NOMO-1 (cell line): ENCODE results near the gene ERAS.
"Not testable (repeated sequence)": the region's sequence is repeated elsewhere in the genome, so short reads cannot be mapped to it uniquely, and the experiment has no call there.

Source experiments
- DNase-seq, 2 experiments: peaks; one replicate each; lab custom pipeline; 2025; ENCODE audit not compliant: unreplicated experiment in 2 of 2; lab: John Stamatoyannopoulos, UW

The ERAS gene

GRCh38 chrX:48794911-48795515, 31.3 kb upstream of the ERAS start:
- no peak for DNase-seq

- no peak for DNase-seq
Measured at GRCh38 chrX:48798318-48798717, 28.0 kb upstream of the ERAS start.

DNA sequence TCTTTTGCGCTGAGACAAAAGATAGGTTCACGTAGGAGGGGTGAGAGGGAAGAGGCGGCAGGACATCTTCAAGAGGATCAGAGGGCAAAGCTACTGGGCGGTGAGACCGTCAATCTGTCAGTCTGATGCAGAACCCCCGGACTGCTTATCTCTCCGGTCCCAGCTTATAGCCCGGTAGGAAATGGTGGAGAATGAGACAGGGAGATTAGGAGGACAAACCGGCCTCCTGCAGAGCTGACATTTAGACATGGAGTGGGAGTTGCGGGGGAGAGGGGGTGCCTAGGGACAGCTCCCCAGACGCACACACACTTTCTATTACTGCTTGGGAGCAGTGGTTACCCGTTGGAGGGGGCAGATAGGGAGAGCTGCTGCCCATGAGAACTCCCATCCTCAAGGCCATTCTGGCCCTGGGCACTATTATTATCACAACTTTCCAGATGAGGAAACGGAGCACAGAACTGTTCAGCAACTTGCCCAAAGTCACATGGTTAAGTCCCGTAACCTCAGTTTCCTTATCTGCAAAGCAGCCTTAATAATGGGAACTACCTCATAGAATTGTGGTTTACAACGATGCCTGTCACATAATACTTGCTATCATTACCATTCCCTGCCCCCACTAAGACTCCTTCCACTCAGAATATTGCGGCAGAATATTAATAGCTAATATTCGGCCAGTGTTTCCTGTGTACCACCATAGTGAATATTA, 25.6 kb upstream of the ERAS start:
- DNase-seq: no peak

GRCh38 chrX:48801280-48802088, 24.8 kb upstream of the ERAS start, which contains the start of gene HDAC6:
Gene HDAC6 (plus strand): TSS chrX:48802067. CDS start chrX:48802693, 626 bp downstream.
- peak; percentile 95 to 96 for DNase-seq

- peak; percentile 52 to 80 for DNase-seq
Measured at GRCh38 chrX:48802089-48802904, 24.0 kb upstream of the ERAS start.

DNA sequence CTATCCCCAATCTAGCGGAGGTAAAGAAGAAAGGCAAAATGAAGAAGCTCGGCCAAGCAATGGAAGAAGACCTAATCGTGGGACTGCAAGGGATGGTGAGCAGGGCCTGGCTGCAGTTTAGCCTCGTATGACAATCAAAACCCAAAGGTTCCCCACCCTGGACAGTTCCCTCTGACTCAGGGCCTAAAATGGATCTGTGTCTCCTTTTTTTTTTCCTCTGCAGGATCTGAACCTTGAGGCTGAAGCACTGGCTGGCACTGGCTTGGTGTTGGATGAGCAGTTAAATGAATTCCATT, 23.5 kb upstream of the ERAS start:
- DNase-seq: no peak

GRCh38 chrX:48806081-48806480, 20.2 kb upstream of the ERAS start:
- no peak for DNase-seq

GRCh38 chrX:48813644-48814043, 12.7 kb upstream of the ERAS start:
- no peak for DNase-seq

GRCh38 chrX:48814722-48815121, 11.6 kb upstream of the ERAS start:
- DNase-seq: no peak

DNA sequence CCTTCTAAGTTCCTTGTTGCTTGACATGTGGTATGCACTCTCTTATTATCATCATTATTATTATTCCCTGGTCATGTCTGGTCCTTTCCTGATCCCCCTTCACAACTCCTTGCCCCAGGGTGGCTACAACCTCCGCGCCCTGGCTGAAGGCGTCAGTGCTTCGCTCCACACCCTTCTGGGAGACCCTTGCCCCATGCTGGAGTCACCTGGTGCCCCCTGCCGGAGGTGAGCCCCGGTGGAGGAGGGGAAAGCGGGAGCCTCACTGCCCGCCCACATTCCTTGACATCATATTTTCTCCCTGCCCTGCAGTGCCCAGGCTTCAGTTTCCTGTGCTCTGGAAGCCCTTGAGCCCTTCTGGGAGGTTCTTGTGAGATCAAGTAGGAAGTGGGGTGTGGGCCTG, 11.0 kb upstream of the ERAS start:
- no peak for DNase-seq

DNA sequence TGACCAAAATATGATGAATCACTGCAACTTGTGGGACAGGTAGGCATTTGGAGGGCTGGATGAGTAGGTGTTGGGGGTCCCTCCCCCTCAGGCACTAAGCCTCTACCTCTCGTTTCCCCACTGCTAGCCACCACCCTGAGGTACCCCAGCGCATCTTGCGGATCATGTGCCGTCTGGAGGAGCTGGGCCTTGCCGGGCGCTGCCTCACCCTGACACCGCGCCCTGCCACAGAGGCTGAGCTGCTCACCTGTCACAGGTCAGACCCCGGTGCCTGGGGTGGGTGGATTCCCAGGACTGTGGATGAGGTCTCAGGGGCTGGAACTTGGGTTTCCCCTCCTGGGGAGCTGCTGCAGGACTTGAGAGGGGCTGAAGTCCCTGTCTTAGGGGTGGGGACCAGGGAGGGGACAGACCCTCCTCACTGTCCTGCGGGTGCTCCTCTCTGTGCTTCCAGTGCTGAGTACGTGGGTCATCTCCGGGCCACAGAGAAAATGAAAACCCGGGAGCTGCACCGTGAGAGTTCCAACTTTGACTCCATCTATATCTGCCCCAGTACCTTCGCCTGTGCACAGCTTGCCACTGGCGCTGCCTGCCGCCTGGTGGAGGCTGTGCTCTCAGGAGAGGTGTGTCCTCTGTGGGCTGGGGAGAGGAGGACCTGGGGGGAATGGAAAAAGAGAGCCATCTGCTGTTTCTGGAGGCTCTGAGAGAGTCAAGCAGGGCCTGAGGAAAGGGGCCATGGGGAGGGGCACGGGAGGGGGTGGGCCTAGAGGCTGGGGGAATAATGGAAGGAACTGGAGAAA, 10.1 kb upstream of the ERAS start:
- DNase-seq: no peak

- no peak for DNase-seq
Measured at GRCh38 chrX:48818098-48818497, 8.2 kb upstream of the ERAS start.

DNA sequence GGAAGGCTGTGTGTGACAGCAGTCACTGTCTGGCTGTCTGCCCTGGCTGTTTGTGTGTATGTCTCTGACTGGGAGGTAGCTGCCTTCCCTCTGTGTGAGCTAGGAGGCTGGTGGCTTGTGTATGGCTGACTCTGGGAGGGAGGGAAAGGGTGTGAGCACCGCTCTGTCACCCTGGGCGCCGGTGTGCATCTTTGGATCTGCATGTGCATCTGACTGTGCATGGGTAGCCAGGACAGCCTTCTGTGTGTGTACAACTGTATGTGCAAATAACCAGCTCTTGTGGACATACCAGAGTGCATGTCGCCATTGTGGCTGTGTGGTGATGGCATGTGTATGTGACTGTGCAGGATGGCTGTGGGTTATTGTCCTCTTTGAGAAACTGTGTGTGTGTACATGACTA, 7.4 kb upstream of the ERAS start:
- no peak for DNase-seq

DNA sequence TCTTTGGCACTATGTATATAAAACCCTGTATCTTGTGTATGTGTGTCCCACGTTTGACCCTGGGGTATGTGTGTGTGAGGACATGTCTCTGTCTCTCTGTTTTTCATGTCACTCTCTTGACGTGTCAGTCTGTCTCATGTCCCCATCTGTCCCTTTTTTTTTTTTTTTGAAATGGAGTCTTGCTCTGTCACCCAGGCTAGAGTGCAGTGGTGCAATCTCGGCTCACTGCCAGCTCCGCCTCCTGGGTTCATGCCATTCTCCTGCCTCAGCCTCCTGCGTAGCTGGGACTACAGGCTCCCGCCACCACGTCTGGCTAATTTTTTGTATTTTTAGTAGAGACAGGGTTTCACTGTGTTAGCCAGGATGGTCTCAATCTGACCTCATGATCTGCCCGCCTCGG, 6.9 kb upstream of the ERAS start:
- not testable (repeated sequence) for DNase-seq

DNA sequence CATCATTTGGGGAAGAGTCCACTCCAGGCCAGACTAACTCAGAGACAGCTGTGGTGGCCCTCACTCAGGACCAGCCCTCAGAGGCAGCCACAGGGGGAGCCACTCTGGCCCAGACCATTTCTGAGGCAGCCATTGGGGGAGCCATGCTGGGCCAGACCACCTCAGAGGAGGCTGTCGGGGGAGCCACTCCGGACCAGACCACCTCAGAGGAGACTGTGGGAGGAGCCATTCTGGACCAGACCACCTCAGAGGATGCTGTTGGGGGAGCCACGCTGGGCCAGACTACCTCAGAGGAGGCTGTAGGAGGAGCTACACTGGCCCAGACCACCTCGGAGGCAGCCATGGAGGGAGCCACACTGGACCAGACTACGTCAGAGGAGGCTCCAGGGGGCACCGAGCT, 3.3 kb upstream of the ERAS start:
- DNase-seq: no peak

GRCh38 chrX:48824066-48824465, 2.2 kb upstream of the ERAS start:
- no peak for DNase-seq

- DNase-seq: no peak
Measured at GRCh38 chrX:48826876-48827653, 752 bp downstream of the ERAS start.

DNA sequence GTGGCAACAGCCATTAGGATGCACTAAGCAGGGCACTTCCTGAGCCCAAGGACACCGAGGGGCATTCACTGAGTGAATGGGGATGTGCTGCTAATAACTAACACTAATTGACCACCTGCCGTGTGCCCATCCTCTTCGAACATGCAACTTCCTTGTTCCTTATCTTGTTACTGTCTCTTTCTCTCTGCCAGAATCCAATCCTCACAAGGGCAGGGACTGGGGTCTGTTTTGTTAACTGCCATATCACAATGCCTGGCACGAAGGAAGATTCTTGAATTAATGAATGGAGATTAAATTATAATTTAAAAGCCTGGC, 1.3 kb downstream of the ERAS start:
- no peak for DNase-seq

DNA sequence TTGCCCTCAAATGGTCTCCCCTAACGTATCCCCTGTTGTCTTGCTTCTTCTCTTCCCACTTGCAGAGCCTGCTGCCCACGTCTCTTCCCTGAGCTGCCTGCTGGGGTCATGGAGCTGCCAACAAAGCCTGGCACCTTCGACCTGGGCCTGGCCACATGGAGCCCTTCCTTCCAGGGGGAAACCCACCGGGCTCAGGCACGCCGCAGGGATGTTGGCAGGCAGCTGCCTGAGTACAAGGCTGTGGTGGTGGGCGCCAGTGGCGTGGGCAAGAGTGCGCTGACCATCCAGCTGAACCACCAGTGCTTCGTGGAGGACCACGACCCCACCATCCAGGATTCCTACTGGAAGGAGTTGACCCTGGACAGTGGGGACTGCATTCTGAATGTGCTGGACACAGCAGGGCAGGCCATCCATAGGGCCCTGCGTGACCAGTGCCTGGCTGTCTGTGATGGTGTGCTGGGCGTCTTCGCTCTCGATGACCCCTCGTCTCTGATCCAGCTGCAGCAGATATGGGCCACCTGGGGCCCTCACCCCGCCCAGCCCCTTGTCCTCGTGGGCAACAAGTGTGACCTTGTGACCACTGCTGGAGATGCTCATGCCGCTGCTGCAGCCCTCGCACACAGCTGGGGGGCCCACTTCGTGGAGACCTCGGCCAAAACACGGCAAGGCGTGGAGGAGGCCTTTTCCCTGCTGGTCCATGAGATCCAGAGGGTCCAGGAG, 2.9 kb downstream of the ERAS start:
- DNase-seq: no peak
